ENCODE measurements around the gene CST6. TPM values are rescaled to one million over a fixed set of nuclear protein-coding genes. Genes with fewer than 3 reads are reported as not detected.

CST6 gene
- total and polyA plus RNA-seq, 8 donors: 0.50 to 47.8 (median 6.6) TPM; not detected in 5

- Histone ChIP-seq H3K9me3 (no peaks in the 10 kb centered on the region), H3K4me1 (peaks cover 28 to 50% (median 35%) of the 10 kb centered on the region in 4 donors), H3K36me3 (peaks cover 15 to 24% (median 20%) of the 10 kb centered on the region in 4 donors), H3K27me3 (peaks cover 0 to 37% (median 19%) of the 10 kb centered on the region in 3 donors), H3K4me3 (no peak overlapping the region), H3K27ac (peak overlapping the region in 4 of 5 donors; percentile 86 to 94 (median 88))
- 81 to 93% (median 85%) methylated on average over 5 of the region's 5 CpGs for whole genome bisulfite sequencing, 5 donors
- intact Hi-C loops (cut with DNase I; ENCODE audit: low total_unique reads): no loop called here
- DNase-seq: no peak
- TF ChIP-seq CTCF (IDR thresholded peaks at IDR 0.05) (no peak), EP300 (IDR thresholded peaks at IDR 0.05) (no peak), POLR2AphosphoS5 (IDR thresholded peaks at IDR 0.05) (no peak), POLR2A (IDR thresholded peaks at IDR 0.05) (no peak)
These were observed 38.9 kb downstream of the CST6 start for GRCh38 chr11:66050581-66051231.

- WGBS, 5 donors: 20 to 24% (median 21%) methylated on average over 12 of the region's 12 CpGs
- Histone ChIP-seq H3K27ac (peak overlapping the region; percentile 80 to 94 (median 86)), H3K27me3 (peaks cover 0 to 36% (median 19%) of the 10 kb centered on the region in 3 donors), H3K9me3 (no peaks in the 10 kb centered on the region), H3K4me1 (peaks cover 28 to 50% (median 35%) of the 10 kb centered on the region in 4 donors), H3K36me3 (peaks cover 21 to 30% (median 26%) of the 10 kb centered on the region in 4 donors), H3K4me3 (peak overlapping the region; percentile 72 to 98 (median 94))
- no peak for DNase-seq
- no peak for TF ChIP-seq POLR2AphosphoS5 (IDR thresholded peaks at IDR 0.05)
- intact Hi-C loops (cut with DNase I; ENCODE audit: low total_unique reads): no loop called here
These were observed 39.6 kb downstream of the CST6 start for GRCh38 chr11:66051371-66051765.

- peak; percentile 74 to 98 (median 79) for TF ChIP-seq POLR2AphosphoS5 (IDR thresholded peaks at IDR 0.05)
- TF ChIP-seq POLR2A (IDR thresholded peaks at IDR 0.05): no peak
- 0 to 1% (median 0%) methylated on average over 19 to 84 of the region's 84 CpGs for WGBS, 5 donors
- Histone ChIP-seq H3K4me3 (peak within 1 kb of the TSS; percentile 72 to 98 (median 94)), H3K36me3 (peaks cover 28 to 37% (median 33%) of the 10 kb centered on the region in 4 donors), H3K4me1 (peaks cover 28 to 50% (median 35%) of the 10 kb centered on the region in 4 donors), H3K27me3 (peaks cover 0 to 29% (median 19%) of the 10 kb centered on the region in 3 donors), H3K9me3 (no peaks in the 10 kb centered on the region), H3K27ac (peak within 1 kb of the TSS; percentile 80 to 94 (median 86))
- intact Hi-C loops (cut with DNase I; ENCODE audit: low total_unique reads): no loop called here
- DNase-seq: peak; percentile 98 to 100
These were observed 40.2 kb downstream of the CST6 start, which contains the start of gene SF3B2 for GRCh38 chr11:66051766-66052663. TSS of gene SF3B2 (plus strand) at chr11:66052364. CDS start at chr11:66052385, 21 bp downstream.

- peak in 1 of 2 donors; percentile 45 for DNase-seq
- intact Hi-C loops (cut with DNase I; ENCODE audit: low total_unique reads): no loop called here
- H3K4me3 ChIP-seq: peak overlapping the region; percentile 72 to 98 (median 94)
- H3K4me1 ChIP-seq: peaks cover 28 to 50% (median 35%) of the 10 kb centered on the region in 4 donors
- peak overlapping the region; percentile 80 to 94 (median 86) for H3K27ac ChIP-seq
- H3K9me3 ChIP-seq: no peaks in the 10 kb centered on the region
- no peak for TF ChIP-seq POLR2A (IDR thresholded peaks at IDR 0.05)
- no peak for TF ChIP-seq CTCF (IDR thresholded peaks at IDR 0.05)
- no peak for TF ChIP-seq POLR2AphosphoS5 (IDR thresholded peaks at IDR 0.05)
- no peak for TF ChIP-seq EP300 (IDR thresholded peaks at IDR 0.05)
- peaks cover 34 to 43% (median 39%) of the 10 kb centered on the region in 4 donors for H3K36me3 ChIP-seq
- H3K27me3 ChIP-seq: peaks cover 0 to 23% (median 15%) of the 10 kb centered on the region in 3 donors
- 0 to 1% (median 1%) methylated on average over 14 to 17 of the region's 17 CpGs for WGBS, 5 donors
These were observed 40.8 kb downstream of the CST6 start for GRCh38 chr11:66052664-66052982.

GRCh38 chr11:66055021-66055420 is 43.2 kb downstream of the CST6 start:
- Histone ChIP-seq H3K27ac (no peak overlapping the region), H3K4me1 (peaks cover 23 to 43% (median 28%) of the 10 kb centered on the region in 4 donors), H3K9me3 (no peaks in the 10 kb centered on the region), H3K4me3 (no peak overlapping the region), H3K27me3 (no peaks in the 10 kb centered on the region), H3K36me3 (peaks cover 58 to 67% (median 63%) of the 10 kb centered on the region in 4 donors)
- 92 to 95% (median 94%) methylated on average over 7 of the region's 7 CpGs for WGBS, 5 donors
- no peak for TF ChIP-seq CTCF (IDR thresholded peaks at IDR 0.05)
- no peak for TF ChIP-seq POLR2A (IDR thresholded peaks at IDR 0.05)
- no peak for TF ChIP-seq EP300 (IDR thresholded peaks at IDR 0.05)
- TF ChIP-seq POLR2AphosphoS5 (IDR thresholded peaks at IDR 0.05): no peak
- intact Hi-C loops (cut with DNase I; ENCODE audit: low total_unique reads): no loop called here
- DNase-seq: no peak
